Stimulated activated CD8-positive, alpha-beta memory T cell treated with anti-CD3 and anti-CD28 coated beads, Interleukin-7, amount 100 ng/mL, for 24 hours (primary cell): ENCODE measurements around the gene SUPT20HL1.
A peak's percentile ranks its signal among the peaks of the same experiment; 100 is the strongest.
"Not testable (repeated sequence)": the region's sequence is repeated elsewhere in the genome, so short reads cannot be mapped to it uniquely, and the experiment has no call there.

ENCODE experiments used
- DNase-seq: peaks from one replicate; pipeline ENCODE4 v3.0.0-alpha.2; 2020; ENCODE audit warnings: low read depth

SUPT20HL1 gene

DNA sequence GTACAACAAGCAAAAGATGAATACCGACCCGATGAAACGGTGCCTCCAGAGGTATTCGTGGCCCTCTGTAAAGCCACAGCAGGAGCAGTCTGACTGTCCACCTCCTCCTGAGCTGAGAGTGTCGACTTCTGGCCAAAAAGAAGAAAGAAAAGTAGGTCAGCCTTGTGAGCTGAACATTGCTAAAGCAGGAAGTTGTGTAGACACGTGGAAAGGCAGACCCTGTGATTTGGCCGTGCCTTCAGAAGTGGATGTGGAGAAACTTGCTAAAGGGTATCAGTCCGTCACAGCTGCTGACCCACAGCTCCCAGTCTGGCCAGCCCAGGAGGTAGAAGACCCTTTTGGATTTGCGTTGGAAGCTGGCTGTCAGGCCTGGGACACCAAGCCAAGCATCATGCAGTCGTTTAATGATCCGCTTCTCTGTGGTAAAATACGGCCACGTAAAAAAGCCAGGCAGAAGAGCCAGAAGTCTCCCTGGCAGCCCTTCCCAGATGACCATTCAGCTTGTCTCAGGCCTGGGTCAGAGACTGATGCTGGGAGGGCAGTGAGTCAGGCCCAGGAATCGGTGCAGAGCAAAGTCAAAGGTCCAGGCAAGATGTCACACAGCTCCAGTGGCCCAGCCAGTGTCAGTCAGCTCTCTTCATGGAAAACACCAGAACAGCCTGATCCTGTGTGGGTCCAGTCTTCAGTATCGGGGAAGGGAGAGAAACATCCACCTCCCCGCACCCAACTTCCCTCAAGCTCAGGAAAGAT lies 3.2 kb downstream of the SUPT20HL1 start:
- not testable (repeated sequence) for DNase-seq

DNA sequence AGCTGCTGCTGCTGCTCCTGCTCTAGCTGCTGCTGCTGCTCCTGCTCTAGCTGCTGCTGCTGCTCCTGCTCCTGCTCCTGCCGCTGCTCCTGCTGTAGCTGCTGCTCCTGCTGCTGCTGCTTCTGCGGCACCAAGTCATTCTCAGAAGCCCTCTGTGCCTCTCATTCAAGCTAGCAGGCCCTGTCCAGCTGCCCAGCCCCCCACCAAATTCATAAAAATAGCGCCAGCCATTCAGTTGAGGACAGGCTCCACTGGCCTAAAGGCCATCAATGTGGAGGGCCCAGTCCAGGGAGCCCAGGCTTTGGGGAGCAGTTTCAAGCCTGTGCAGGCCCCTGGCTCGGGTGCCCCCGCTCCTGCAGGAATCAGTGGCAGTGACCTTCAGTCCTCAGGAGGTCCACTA lies 3.9 kb downstream of the SUPT20HL1 start:
- DNase-seq, result no peak

DNA sequence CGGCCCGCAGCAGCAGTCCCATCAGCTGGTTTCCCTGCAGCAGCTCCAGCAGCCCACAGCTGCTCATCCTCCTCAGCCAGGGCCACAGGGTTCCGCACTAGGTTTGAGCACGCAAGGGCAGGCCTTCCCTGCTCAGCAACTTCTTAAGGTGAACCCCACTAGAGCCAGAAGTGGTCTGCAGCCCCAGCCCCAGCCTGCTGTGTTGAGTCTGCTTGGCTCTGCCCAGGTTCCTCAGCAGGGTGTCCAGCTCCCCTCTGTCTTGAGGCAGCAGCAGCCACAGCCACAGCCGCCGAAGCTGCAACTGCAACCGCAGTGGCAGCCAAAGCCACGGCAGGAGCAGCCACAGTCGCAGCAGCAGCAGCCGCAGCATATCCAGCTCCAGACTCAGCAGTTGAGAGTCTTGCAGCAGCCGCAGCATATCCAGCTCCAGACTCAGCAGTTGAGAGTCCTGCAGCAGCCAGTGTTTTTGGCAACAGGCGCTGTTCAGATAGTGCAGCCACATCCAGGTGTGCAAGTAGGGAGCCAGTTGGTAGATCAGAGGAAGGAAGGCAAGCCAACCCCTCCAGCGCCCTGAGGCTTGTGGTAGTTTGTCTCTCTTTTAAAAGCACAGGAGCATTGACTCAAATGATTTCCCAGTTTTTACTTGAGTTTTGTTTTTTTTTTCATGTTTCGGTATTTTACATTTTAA lies 4.6 kb downstream of the SUPT20HL1 start:
- DNase-seq, result no peak

DNA sequence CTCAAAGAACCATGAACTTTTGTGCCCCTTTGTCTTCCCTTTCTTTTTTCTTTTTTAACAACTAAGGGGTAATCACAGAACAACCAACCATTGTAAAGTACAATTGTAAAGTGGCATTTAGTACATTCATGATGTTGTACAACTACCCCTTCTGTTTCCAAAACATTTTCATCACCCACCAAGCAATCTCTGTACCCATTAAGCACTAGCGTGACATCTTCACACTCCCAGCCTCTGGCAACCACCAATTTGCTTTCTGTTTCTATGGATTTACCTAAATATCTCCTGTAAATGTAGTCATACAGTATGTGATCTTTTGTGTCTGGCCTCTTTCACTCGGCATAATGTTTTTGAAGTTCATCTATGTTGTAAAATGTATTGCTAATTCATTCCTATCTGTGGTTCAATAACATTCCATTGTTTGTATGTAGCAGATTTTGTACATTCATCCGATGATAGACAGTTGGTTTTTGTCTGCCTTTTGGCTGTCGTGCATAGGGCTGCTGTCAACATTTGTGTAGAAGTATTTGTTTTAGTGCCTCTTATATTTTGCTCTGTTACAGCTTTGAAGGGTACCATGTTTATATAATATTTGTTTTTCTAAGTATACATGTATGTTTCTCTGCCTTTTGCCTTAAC lies 6.4 kb downstream of the SUPT20HL1 start:
- DNase-seq, result not testable (repeated sequence)

DNA sequence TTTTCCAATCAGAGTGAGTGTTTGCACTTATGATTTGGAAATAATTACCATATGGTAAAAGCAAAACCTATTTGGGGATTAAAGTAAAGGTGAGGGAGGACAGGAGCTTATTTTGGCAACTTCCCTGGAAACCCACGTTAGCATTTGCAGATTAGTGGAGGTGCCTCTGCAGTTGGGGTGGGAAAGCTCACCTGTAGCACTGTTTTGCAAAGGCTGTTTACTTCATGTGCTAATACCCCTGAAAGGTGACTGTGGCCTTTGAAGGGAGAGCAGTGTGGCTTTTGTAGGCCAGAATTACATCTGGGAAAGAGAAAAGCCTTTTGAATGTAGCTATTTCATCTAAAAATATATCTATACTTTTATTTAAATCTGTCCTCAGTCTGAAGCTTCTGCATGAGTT lies 9.4 kb downstream of the SUPT20HL1 start:
- no peak for DNase-seq

DNA sequence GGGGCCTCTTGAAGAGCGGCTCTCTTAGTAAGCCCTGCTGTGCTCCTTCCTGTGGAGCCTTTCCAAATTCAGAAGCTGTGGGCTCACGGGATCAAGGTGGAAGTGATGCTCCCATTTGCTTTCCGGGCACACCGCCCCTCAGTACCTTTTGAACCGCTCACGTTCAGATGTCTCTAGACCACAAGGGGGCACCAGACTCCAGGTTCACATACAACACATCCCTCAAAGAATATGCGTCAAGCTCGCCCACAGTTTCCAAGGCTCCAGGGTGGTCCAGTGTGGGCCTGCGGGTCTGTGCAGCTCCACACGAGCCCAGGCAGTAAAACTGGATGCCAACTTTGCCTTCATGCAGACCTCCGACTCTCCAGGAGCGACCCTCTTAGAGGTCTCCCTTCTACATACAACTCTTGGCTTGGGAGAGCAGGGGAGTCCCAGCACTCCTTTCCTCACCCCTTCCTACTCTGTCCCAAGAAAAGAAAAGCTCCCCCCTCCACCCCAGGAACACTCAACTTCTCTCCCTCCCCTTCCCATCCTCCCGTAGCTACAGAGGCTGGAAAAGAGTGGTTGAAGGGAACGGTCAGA lies 11.0 kb downstream of the SUPT20HL1 start:
- peak; percentile 9 for DNase-seq

DNA sequence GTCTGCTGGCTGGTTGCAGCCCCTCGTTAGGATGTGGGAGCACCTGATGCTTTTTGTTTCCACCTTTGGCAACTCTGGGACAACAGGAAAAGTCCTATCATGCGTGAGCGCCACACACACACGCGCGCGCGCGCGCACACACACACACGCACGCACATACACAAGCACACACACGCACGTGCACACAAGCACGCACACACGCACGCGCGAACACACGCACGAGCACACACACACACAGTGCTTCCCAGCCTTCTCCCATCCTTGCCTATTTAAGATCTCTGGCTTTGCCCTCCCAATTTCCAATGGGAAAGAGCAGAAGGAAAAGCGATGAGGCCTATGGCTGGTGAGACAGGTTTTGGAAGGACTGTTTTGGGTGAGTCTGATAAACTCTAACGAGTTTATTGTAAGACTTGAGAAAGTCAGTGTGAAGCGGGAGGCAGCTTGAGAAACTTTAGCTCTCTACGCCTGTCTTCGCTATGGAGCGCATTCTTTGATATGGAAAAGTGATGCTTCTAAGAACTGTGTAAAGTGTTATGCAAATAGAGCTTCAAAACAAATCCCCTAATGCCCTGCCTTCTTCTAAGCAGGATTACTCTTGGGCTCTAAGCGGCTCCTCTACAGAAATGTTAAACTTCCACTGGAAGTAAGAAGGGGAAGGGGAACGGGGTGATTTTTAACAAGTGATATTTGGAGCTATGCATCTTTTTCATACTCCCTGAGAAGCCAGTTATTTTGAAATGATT lies 11.8 kb downstream of the SUPT20HL1 start:
- no peak for DNase-seq

DNA sequence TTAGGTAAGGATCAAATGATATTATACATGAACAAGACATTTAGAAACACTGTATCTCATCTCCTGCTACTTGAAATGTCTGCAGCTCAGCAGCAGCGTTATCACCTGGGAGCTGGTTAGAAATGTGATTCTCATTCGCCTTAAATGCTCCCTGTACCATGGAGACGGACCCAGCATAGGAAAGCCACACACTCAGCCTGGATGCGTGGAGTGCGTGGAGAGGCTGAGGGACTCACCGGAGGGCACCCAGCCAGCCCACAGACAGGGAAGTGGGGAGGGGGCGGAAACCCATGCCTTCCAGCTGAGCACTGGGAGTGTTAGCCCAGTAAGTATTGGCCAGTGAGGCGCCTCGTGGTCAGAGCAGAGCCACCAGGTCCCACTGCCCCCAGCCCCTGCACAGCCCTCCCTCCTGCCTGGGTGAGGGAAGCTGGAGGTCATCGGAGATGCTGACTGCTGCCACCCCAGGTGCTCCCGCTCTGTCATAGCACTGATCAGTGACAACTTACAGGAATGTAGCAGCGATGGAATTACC lies 15.2 kb downstream of the SUPT20HL1 start:
- DNase-seq, result no peak

DNA sequence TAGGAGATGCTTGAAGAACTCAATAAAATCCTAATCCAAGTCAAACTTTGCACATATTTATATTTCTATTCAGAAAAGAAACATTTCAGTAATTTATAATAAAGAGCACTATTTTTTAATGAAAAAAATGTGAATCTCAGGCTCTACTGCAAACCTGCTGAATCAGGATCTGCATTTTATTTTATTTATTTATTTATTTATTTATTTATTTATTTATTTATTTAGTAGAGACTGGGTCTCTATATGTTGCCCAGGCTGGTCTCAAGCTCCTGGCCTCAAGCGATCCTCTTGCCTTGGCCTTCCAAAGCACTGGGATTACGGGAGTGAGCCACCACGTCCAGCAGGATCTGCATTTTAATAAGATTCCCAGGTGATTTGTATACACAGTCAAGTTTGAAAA lies 16.0 kb downstream of the SUPT20HL1 start:
- no peak for DNase-seq

DNA sequence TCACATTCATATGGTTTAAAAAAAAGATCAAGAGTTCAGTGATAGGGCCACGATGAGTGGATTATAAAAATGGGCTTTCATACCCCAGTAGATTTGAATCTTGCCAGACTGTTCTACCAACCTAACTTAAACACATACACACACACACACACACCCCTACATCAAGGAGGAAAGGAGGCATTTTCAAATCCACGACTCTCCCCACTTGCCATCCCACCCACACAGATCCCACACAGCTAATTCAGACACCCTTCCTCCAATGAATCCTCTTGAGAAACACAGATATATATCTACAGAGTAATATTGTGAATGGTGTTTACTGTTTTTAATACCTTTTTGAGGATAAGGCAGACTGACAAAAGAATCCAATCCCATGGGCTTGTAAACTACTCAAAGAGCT lies 16.8 kb downstream of the SUPT20HL1 start:
- no peak for DNase-seq

DNA sequence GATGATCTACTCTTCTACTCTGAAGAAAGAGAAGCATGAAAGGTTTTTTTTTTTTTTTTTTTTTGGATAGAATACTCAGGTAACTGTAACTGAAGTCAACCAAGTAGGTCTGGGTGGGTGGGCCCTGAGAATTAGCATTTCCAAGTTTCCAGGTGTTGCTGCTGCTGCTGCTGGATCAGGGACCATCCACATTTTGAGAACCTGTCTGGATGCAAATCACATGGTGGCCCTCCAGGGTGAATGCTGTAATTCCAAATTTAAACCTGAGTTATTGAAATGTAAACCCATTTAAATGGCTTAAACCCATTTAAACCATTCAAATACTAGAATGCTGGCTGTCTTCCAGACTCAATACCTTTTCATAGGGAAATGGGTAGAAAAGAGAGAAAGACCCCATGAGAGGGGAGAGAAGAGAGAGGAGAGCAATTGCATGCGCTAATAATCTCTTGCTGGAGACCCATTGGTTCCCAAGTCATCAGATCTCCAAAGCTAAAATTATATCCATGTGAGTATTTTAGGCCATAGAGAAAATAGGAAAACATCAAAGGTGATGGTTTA lies 17.6 kb downstream of the SUPT20HL1 start:
- no peak for DNase-seq

DNA sequence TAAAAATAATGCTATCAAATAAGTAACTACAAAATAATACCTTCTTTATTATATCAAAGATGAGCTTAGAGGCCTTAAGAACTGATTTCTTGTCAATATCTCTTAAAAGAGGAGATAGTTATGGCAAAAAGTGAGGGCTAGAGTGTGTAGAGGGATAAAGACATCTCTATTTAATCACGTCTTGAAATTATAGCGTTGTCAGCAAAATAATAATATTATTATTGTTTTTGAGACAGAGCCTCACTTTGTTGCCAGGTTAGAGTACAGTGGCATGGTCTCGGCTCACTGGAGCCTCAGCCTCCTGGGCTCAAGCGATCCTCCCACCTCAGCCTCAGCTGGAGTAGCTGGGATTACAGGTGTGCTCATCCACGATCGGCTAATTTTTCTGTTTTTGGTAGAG lies 18.3 kb downstream of the SUPT20HL1 start:
- DNase-seq, result no peak

DNA sequence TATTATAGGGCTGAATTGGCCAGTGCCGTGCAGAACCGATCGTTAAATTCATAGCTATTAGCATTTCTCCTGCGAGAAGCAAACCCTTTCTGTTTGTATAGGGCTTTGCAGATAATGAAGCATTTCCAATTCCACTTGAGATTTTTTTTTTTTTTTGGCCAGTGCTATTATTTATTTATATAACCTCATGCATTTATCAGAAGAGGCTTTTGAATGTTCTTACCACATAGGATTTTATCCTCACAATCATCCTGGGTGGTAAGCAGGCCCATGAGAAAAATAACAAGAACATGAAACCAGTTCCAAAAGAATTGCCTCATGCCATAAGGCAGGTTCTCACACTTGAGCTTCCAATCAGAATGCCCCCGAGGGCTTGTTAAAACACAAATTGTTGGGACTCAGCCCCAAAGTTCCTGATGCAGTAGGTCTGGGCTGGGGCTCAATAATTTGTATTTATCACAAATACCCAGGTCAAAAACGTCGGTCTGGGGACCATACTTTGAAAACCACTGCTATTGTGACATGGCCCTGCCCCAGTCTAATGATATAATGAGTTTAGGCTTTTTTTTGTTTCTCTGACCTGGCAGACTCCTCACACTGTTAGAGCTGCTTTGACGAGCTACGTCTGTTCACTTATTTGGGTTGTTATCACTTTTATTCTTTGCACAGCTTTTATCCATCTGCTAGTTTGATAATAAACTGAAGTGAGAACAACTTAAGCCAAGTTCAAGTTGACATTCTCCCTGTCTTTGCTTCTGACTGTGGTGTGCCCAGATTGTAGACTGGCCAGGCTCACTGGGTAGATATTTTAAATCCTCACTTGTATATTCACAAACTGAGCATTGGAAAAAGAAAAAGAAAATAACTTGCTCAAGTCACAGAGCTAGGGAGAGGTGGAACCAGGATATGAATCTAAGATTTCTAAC lies 20.1 kb downstream of the SUPT20HL1 start:
- DNase-seq, result no peak

DNA sequence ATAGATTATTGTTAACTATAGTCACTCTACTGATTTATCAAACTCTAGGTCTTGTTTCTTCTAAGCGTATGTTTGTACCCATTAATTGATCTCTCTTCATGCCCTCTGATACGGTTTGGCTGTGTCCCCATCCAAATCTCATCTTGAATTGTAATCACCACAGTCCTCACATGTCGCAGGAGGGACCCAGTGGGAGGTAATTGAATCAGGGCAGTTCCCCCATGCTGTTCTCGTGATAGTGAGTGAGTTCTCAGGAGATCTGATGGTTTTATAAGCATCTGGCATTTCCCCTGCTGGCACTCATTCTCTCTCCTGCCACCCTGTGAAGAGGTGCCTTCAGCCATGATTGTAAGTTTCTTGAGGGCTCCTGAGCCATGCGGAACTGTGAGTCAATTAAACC lies 21.9 kb downstream of the SUPT20HL1 start:
- DNase-seq, result not testable (repeated sequence)

DNA sequence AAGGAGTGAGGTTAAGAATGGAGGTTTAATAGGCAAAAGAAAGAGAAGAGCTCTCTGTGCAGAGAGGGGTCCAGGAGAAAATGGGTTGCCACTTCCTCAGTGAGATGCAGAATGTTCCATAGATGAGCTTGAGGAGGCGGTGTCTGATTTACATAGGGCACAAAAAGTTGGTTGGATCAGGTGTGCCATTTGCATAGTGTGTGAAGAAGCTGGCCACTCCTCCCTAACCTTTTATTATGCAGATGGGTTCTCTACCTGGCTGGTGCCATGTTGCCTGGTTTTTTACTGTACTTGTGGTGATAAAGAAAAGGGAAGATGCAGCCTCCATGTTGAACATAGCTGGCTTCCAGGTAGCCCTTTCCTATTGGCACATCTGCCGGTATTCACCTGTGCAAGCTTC lies 27.3 kb downstream of the SUPT20HL1 start:
- no peak for DNase-seq

DNA sequence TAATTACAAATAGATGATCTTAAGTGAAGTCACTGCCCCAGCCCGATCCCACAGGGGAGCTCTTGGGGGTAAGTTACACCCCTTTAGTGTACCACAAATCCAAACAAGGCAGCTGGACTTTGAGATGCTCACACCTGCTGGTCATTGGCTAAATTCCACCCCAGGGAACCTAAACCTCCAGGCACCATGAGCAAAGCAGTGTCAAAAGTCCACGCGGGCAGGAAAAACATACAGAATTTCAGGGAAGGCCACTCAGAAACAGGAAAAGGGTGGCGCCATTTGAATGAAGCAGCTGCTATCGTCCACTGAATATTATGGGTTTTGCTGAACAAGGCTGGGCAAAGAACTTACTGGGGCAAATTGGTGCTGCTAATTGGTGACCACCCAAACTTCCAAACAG lies 30.9 kb downstream of the SUPT20HL1 start:
- DNase-seq, result no peak

DNA sequence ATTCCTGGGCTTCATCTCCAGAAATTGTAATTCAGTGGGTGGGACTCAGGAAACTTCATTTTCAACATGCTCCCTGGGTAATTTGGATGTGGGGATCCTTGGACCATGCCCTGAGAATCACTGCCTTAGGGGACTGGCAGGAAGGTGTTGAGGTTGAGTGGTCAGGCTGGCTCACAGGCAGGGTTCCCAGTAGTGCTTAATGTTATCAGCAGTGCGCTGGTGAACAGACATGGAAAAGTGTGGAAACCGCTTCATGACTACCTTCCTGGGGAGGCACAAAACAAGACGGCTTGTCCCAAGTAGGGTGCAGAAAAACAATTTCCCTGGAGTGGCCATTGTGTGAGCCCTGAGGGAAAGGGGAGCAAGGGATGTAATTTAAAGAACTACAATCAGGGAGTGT lies 31.4 kb downstream of the SUPT20HL1 start:
- DNase-seq, result no peak

DNA sequence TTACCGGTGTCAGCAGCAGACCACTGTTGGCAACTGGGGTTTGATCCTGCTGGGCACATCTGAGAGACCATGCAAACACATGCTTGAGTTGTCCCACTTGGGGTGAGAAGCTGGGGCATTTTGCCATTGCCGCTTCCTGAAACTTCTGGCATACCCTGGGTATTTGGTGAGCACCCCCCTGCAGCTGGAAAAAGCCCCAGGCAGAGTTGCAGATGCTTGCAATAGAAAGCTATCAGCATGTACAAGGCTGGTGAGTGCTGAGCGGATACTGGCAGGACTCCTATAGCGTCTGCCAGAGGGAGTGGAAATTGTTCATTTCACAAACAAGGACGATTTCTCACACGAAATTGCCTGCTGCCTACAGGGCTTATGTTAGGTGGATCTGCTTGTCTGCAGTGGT lies 32.3 kb downstream of the SUPT20HL1 start:
- no peak for DNase-seq

DNA sequence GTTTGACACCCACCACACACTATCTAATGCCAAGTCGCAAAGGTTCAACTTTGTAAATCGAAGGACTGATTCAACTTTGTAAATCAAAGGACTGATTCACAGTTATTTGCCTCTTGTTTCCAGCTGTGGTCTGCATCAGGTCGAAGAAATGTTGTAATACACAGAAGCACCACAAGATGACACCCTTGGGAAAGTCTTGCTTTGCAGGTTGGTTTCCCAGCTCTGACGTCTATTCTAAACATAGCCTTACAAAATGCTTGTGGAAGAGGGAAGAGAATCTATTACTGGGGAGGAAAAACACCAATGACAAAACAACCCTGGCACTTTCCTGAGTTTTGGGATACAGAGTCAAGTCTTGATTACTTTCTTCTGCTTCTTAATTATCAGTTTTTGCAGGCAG lies 35.3 kb downstream of the SUPT20HL1 start:
- no peak for DNase-seq

DNA sequence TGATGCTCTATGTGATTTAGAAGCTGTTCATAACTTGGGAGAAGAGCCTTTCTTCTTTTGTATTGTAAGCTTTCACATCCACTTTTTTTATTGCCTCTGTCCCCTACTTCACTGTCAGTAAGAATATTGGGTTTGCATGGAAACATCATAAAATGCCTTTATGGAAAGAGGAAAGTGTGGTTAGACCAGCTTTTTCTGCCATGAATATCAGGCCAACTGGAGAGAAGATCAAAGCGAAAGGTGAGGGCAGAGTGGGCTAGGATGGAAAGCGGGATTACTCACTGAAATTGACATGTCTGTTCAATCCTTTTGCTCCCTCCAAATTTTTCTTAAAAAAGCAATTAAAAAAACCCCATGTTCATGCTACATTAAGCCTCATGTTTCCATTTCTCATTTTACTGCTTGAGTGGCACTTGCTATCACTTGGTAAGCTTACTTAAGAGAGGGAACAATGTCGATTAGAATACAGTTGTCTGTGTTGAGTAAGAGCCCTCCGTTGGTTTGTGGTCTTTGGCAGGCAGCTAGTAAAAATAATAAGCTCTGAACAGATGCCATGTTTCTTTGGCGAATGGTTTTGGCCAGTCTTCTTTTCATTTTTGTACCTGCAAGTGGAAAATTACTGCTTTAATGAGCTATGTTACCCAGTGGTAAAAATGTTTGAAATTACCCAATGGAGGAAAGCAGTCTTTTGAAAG lies 35.9 kb downstream of the SUPT20HL1 start:
- DNase-seq, result no peak
